Measurements from ENCODE around the gene ADPRS.
A peak's percentile ranks its signal among the peaks of the same experiment; 100 is the strongest.

The ADPRS gene

DNA sequence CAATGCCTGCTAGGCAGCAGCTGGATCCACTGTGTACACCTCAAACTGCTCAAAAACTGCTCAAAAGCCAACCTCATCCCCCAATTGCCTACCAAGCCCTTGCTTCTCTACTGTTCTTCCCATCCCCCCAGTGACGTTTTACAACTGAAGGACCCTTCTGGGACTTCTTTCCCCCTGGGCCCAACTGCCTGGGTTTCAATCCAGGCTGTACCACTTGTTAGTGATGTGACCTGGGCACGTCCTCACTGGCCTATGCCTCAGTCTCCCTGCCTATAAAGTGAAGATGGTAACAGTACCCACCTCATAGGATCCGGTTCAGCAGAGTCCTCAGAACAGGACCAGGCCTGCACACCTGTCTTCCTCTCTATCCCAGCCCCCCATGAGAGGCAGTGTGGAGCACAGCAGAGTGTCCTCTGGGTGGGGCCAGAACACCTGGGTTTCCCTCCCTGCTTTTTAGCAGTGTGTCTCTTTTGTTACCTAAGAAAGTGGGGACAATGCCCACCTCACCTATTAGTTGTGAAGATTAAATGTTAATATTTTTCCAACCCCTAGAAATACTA, 6.7 kb upstream of the ADPRS start:
- Histone ChIP-seq H3K27me3 (ENCODE audit: insufficient read depth, low read length) (peaks cover 11% of the 10 kb centered on the region), H3K4me1 (ENCODE audit: insufficient read depth, low read length) (peaks cover 5% of the 10 kb centered on the region; the same call in 1 of the 2 replicates), H3K4me3 (ENCODE audit: low read length) (no peak overlapping the region), H3K9ac (ENCODE audit: low read depth, low read length) (no peak overlapping the region), H3K27ac (ENCODE audit: low read length) (no peak overlapping the region), H3K36me3 (ENCODE audit: insufficient read depth, low read depth, low read length) (no peaks in the 10 kb centered on the region), H3K9me3 (ENCODE audit: insufficient read depth, low read depth, low read length) (no peaks in the 10 kb centered on the region)

GRCh38 chr1:36083219-36083618, 5.5 kb upstream of the ADPRS start:
- Histone ChIP-seq H3K9ac (ENCODE audit: low read depth, low read length) (no peak overlapping the region), H3K9me3 (ENCODE audit: insufficient read depth, low read depth, low read length) (no peaks in the 10 kb centered on the region), H3K4me3 (ENCODE audit: low read length) (peak overlapping the region; percentile 73; the same call in 1 of the 2 replicates)

DNA sequence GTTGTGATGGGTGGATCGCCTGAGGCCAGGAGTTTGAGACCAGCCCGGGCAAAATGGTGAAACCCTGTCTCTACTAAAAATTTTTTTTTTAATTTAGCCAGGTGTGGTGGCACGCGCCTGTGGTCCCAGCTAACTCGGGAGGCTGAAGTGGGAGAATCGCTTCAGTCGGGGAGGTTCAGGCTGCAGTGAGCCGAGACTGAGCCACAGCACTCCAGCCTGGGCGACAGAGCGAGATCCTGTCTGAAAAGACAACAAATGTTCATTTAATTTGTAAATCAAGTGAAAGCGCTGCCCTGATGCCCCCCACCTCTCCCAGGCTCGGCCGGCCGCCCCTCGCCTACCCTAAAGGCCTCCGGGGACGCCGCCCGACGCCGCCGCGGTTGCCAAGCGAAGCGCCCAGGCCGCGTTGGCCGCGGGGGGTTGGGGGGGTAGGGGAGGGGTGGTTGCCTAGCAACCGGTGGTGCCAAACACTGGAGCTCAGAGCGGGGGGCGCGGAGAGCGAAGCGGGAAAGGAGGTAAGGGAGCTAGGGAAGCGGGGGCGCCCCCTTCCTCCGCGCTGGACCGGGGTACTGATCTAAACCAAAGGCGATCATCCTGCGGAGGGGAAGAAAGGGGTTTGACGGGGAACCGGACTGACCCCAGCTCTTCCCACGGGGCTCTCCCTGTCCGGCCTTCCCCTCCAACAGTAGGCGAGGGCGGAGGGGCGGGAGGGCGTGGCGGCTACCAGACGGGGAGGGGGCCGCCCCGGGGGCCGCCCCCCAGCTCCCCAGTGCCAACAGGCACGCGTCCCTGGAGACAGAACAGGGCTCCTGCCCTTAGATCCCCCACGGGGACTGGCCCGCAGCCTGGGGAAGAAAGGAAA, 4.8 kb upstream of the ADPRS start, which contains the start of gene TEKT2:
Gene TEKT2 (plus strand): TSS at position 460 of the 862 bp plus-strand sequence. CDS start 828 bp downstream, outside the sequence.
- Histone ChIP-seq H3K9ac (ENCODE audit: low read depth, low read length) (peak within 1 kb of the TSS; percentile 72; the same call in 1 of the 2 replicates), H3K4me3 (ENCODE audit: low read length) (peak within 1 kb of the TSS; percentile 73), H3K27me3 (ENCODE audit: insufficient read depth, low read length) (peaks cover 11% of the 10 kb centered on the region), H3K9me3 (ENCODE audit: insufficient read depth, low read depth, low read length) (no peaks in the 10 kb centered on the region), H3K27ac (ENCODE audit: low read length) (no peak within 1 kb of the TSS), H3K4me1 (ENCODE audit: insufficient read depth, low read length) (peaks cover 5% of the 10 kb centered on the region; the same call in 1 of the 2 replicates), H3K36me3 (ENCODE audit: insufficient read depth, low read depth, low read length) (no peaks in the 10 kb centered on the region)

More at GRCh38 chr1:36083219-36083618, 5.5 kb upstream of the ADPRS start:
- H3K4me1 ChIP-seq (ENCODE audit: insufficient read depth, low read length) = peaks cover 5% of the 10 kb centered on the region; the same call in 1 of the 2 replicates
- H3K27ac ChIP-seq (ENCODE audit: low read length) = no peak overlapping the region
- peaks cover 11% of the 10 kb centered on the region for H3K27me3 ChIP-seq (ENCODE audit: insufficient read depth, low read length)
- H3K36me3 ChIP-seq (ENCODE audit: insufficient read depth, low read depth, low read length) = no peaks in the 10 kb centered on the region

- H3K36me3 ChIP-seq (ENCODE audit: insufficient read depth, low read depth, low read length) = no peaks in the 10 kb centered on the region
- H3K27me3 ChIP-seq (ENCODE audit: insufficient read depth, low read length) = peaks cover 11% of the 10 kb centered on the region
- peak overlapping the region; percentile 72; the same call in 1 of the 2 replicates for H3K9ac ChIP-seq (ENCODE audit: low read depth, low read length)
- H3K27ac ChIP-seq (ENCODE audit: low read length) = no peak overlapping the region
- H3K4me1 ChIP-seq (ENCODE audit: insufficient read depth, low read length) = peaks cover 5% of the 10 kb centered on the region; the same call in 1 of the 2 replicates
- peak overlapping the region; percentile 73 for H3K4me3 ChIP-seq (ENCODE audit: low read length)
- no peaks in the 10 kb centered on the region for H3K9me3 ChIP-seq (ENCODE audit: insufficient read depth, low read depth, low read length)
These were observed 4.1 kb upstream of the ADPRS start for GRCh38 chr1:36084497-36085115.

DNA sequence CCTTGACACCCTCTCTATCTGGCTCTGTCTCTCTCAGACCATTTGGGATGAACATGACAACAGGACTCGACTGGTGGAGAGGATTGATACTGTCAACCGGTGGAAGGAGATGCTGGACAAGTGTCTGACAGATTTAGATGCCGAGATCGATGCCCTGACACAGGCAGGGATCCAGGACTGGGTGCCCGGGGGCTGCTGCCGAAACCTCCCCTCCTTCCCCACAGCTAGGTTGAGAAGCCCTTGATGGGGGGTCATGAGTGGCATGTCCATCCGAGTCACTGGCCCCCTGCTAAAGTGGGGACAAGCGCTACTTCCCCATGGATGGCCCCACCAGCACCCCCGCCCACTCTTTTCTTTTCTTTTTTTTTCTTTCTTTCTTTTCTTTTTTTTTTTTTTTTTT, 3.6 kb upstream of the ADPRS start:
- no peak overlapping the region for H3K4me3 ChIP-seq (ENCODE audit: low read length)
- peaks cover 8% of the 10 kb centered on the region; the same call in 1 of the 2 replicates for H3K4me1 ChIP-seq (ENCODE audit: insufficient read depth, low read length)
- peaks cover 11% of the 10 kb centered on the region for H3K27me3 ChIP-seq (ENCODE audit: insufficient read depth, low read length)
- no peaks in the 10 kb centered on the region; the same call in 1 of the 2 replicates for H3K36me3 ChIP-seq (ENCODE audit: insufficient read depth, low read depth, low read length)
- H3K27ac ChIP-seq (ENCODE audit: low read length) = no peak overlapping the region
- H3K9ac ChIP-seq (ENCODE audit: low read depth, low read length) = no peak overlapping the region
- no peaks in the 10 kb centered on the region for H3K9me3 ChIP-seq (ENCODE audit: insufficient read depth, low read depth, low read length)

DNA sequence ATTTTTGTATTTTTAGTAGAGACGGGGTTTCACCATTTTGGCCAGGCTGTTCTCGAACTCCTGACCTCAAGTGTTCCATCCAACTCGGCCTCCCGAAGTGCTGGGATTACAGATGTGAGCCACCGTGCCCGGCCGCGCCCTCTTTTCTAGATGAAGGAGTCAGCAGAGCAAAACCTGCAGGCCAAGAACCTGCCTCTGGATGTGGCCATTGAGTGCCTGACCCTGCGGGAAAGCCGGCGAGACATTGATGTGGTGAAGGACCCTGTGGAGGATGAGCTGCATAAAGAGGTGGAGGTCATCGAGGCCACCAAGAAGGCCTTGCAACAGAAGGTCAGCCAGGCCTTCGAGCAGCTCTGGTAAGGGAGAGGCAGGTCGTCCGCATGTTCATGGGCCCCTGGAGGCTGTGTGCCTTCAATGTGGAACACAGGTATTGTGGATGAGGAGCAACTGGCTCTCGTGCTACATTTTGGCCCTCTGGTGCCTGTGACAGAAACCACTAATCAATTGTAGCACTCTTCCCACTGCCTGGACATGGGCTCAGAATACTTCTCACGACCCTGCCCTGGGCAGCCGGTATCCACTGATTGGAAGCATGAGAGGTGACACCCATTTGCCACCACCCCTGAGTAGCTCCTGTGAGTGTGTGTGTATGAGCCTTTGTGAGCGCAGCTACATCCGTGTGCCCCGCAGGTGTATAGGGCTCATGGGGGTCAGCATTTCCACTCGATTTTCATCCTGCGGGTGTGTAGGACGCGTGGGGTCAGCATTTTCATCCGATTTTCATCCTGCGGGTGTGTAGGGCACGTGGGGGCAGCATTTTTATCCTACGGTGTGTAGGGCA, 2.8 kb upstream of the ADPRS start:
- Histone ChIP-seq H3K4me1 (ENCODE audit: insufficient read depth, low read length) (peaks cover 8% of the 10 kb centered on the region; the same call in 1 of the 2 replicates), H3K27ac (ENCODE audit: low read length) (no peak overlapping the region), H3K27me3 (ENCODE audit: insufficient read depth, low read length) (peaks cover 11% of the 10 kb centered on the region), H3K4me3 (ENCODE audit: low read length) (no peak overlapping the region), H3K9ac (ENCODE audit: low read depth, low read length) (no peak overlapping the region), H3K9me3 (ENCODE audit: insufficient read depth, low read depth, low read length) (no peaks in the 10 kb centered on the region), H3K36me3 (ENCODE audit: insufficient read depth, low read depth, low read length) (peaks cover 1% of the 10 kb centered on the region; the same call in 1 of the 2 replicates)

DNA sequence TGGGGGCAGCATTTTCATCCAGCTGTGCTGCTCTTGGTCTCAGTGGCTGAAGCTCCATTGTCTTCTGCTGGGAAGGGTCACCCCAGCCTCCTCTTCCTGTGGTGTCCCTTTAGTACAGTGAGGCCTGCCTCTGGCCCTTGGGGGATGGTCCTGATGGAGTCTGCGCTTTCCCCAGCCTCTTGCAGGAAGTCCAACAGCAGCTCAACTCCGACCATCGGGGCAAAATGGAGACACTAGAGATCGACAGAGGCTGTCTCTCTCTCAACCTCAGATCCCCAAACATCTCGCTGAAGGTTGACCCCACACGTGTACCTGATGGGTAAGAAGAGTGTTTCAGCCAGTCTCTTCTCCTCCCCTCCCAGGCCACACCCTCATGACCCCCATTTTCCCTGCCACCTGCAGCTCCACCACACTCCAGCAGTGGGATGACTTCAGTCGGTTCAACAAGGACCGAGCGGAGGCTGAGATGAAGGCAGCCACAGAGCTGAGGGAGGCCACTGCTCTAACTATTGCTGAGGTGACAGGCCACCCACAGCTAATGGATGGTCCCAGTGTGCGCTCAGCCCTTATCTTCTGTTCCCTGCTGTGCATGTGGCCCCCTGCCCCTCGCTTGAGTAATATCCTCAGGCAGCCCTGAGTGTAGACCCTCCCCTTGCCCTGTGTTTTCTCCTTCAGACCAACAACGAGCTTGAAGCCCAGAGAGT, 2.0 kb upstream of the ADPRS start:
- no peak overlapping the region for H3K4me3 ChIP-seq (ENCODE audit: low read length)
- peaks cover 11% of the 10 kb centered on the region for H3K27me3 ChIP-seq (ENCODE audit: insufficient read depth, low read length)
- peaks cover 8% of the 10 kb centered on the region; the same call in 1 of the 2 replicates for H3K4me1 ChIP-seq (ENCODE audit: insufficient read depth, low read length)
- no peak overlapping the region for H3K27ac ChIP-seq (ENCODE audit: low read length)
- H3K9me3 ChIP-seq (ENCODE audit: insufficient read depth, low read depth, low read length) = no peaks in the 10 kb centered on the region
- H3K36me3 ChIP-seq (ENCODE audit: insufficient read depth, low read depth, low read length) = peaks cover 9% of the 10 kb centered on the region
- no peak overlapping the region for H3K9ac ChIP-seq (ENCODE audit: low read depth, low read length)

DNA sequence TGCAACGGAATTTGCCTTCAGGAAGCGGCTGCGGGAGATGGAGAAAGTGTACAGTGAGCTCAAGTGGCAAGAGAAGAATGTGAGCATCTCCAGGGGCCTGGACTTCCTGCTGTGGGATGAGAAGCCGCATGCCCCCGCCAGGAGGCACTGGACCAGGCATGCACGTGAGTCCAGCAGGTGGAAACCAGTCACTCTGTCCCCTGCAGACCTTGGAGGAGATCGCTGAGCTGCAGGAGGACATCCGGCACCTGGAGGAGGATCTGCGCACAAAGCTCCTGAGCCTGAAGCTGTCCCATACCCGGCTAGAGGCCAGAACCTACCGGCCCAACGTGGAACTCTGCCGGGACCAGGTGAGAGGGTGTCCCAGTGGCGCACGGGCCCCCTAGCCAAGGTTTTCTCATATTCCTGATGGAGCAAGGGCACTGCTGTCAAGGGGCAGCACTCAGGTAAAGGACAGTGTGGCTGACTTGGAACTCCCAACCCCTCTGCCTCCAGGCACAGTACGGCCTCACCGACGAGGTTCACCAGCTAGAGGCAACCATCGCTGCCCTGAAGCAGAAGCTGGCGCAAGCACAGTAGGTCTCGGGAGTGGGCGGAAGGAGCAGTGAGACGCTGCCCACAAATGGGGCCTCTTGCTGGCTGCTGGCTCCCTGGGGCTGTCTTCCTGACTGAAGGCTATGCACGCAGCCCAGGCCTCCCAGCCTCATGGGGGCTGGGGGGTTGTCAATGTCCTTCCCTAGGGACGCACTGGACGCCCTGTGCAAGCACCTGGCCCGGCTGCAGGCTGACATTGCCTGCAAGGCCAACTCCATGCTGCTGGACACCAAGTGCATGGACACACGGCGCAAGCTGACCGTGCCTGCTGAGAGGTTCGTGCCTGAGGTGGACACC, 1.2 kb upstream of the ADPRS start:
- H3K4me3 ChIP-seq (ENCODE audit: low read length) = no peak overlapping the region
- H3K36me3 ChIP-seq (ENCODE audit: insufficient read depth, low read depth, low read length) = peaks cover 17% of the 10 kb centered on the region
- H3K9me3 ChIP-seq (ENCODE audit: insufficient read depth, low read depth, low read length) = no peaks in the 10 kb centered on the region
- no peak overlapping the region for H3K9ac ChIP-seq (ENCODE audit: low read depth, low read length)
- no peak overlapping the region for H3K27ac ChIP-seq (ENCODE audit: low read length)
- H3K4me1 ChIP-seq (ENCODE audit: insufficient read depth, low read length) = peaks cover 8% of the 10 kb centered on the region; the same call in 1 of the 2 replicates
- peaks cover 11% of the 10 kb centered on the region for H3K27me3 ChIP-seq (ENCODE audit: insufficient read depth, low read length)

- peaks cover 11% of the 10 kb centered on the region for H3K27me3 ChIP-seq (ENCODE audit: insufficient read depth, low read length)
- peaks cover 24% of the 10 kb centered on the region for H3K36me3 ChIP-seq (ENCODE audit: insufficient read depth, low read depth, low read length)
- no peaks in the 10 kb centered on the region for H3K9me3 ChIP-seq (ENCODE audit: insufficient read depth, low read depth, low read length)
- H3K27ac ChIP-seq (ENCODE audit: low read length) = no peak overlapping the region
- H3K4me3 ChIP-seq (ENCODE audit: low read length) = peak overlapping the region; percentile 98; the same call in 1 of the 2 replicates
- H3K9ac ChIP-seq (ENCODE audit: low read depth, low read length) = peak overlapping the region; percentile 73
- peaks cover 8% of the 10 kb centered on the region; the same call in 1 of the 2 replicates for H3K4me1 ChIP-seq (ENCODE audit: insufficient read depth, low read length)
These were observed 471 bp upstream of the ADPRS start for GRCh38 chr1:36088265-36088576.
